SK-N-SH (cell line): Measurements from ENCODE around the gene GULP1. TPM values are rescaled to one million over a fixed set of nuclear protein-coding genes. Genes with fewer than 3 reads are reported as not detected.

Source experiments
- CTCF ChIA-PET: fragments of 300-600, 350-600 bp; formaldehyde crosslinking; extraction: SDS; loops from one replicate; lab custom pipeline; 2021; lab: Yijun Ruan, JAX
- POLR2A ChIA-PET: fragments of 350-600 bp; sonication (Branson Sonifier 250); formaldehyde crosslinking; extraction: SDS; loops from one replicate; lab custom pipeline; 2020; ENCODE audit warnings: antibody characterized with exemption, inconsistent platforms; lab: Yijun Ruan, JAX
- DNase-seq: peaks from one replicate; pipeline ENCODE4 v3.0.0; 2012
- H2AFZ ChIP-seq: fragments of 200-600 bp; sonication (generic); 2 replicates; pipeline ENCODE4 v1.8.1; 2016; ENCODE audit warnings: antibody characterized with exemption, mild to moderate bottlenecking, low read depth
- H3F3A ChIP-seq: fragments of 200-600 bp; sonication (generic); replicated peaks from 2 replicates; pipeline ENCODE3; 2016; ENCODE audit warnings: antibody characterized with exemption, mild to moderate bottlenecking; ENCODE audit not compliant: insufficient read depth
- H3K27ac ChIP-seq, 2 experiments: fragments of 200-500 bp in 1 of 2; fragments of 200-600 bp in 1 of 2; sonication (Bioruptor generic) in 1 of 2; sonication (generic), shearing (Covaris generic) in 1 of 2; 2 replicates each; pipeline versions ENCODE4 v1.5.1 to v1.6.1; 2014 to 2016; ENCODE audit warnings: low read depth in 2 of 2, inconsistent platforms in 1 of 2, low read length in 1 of 2, mild to moderate bottlenecking in 1 of 2, mixed read lengths in 1 of 2
- H3K27me3 ChIP-seq: fragments of 200-600 bp; sonication (generic), shearing (Covaris generic); 2 replicates; pipeline ENCODE4 v1.6.1; 2016; ENCODE audit warnings: mixed run types; ENCODE audit not compliant: insufficient read depth
- H3K36me3 ChIP-seq, 2 experiments: fragments of 200-500 bp in 1 of 2; fragments of 200-600 bp in 1 of 2; sonication (Bioruptor generic) in 1 of 2; sonication (generic) in 1 of 2; replicated peaks in 1 of 2; 2 replicates each; pipeline versions ENCODE3 to v1.5.1; 2014 to 2016; ENCODE audit warnings: low read length in 1 of 2, mild to moderate bottlenecking in 1 of 2; ENCODE audit not compliant: insufficient read depth in 2 of 2, control insufficient read depth in 1 of 2
- H3K4me1 ChIP-seq, 2 experiments: fragments of 200-500 bp in 1 of 2; fragments of 200-600 bp in 1 of 2; sonication (Bioruptor generic) in 1 of 2; sonication (generic), shearing (Covaris generic) in 1 of 2; 2 replicates each; pipeline versions ENCODE4 v1.5.1 to v1.6.1; 2014 to 2016; ENCODE audit warnings: low read depth in 1 of 2, low read length in 1 of 2, mixed run types in 1 of 2; ENCODE audit not compliant: insufficient read depth in 2 of 2, control insufficient read depth in 1 of 2
- H3K4me2 ChIP-seq: fragments of 200-600 bp; sonication (generic), shearing (Covaris generic); 2 replicates; pipeline ENCODE4 v1.6.1; 2017; ENCODE audit warnings: mixed run types
- H3K4me3 ChIP-seq, 2 experiments: fragments of 200-500 bp in 1 of 2; fragments of 200-600 bp in 1 of 2; sonication (Bioruptor generic) in 1 of 2; sonication (generic), shearing (Covaris generic) in 1 of 2; 2 replicates each; pipeline versions ENCODE4 v1.5.1 to v1.8.1; 2014 to 2016; ENCODE audit warnings: low read depth in 2 of 2, inconsistent platforms in 1 of 2, low read length in 1 of 2, mild to moderate bottlenecking in 1 of 2, mixed read lengths in 1 of 2, moderate library complexity in 1 of 2
- H3K79me2 ChIP-seq: fragments of 200-600 bp; sonication (generic); 2 replicates; pipeline ENCODE4 v1.8.1; 2017; ENCODE audit warnings: mild to moderate bottlenecking; ENCODE audit not compliant: insufficient read depth
- H3K9ac ChIP-seq: fragments of 200-600 bp; sonication (generic); 2 replicates; pipeline ENCODE4 v1.6.1; 2017; ENCODE audit warnings: mixed run types
- H3K9me2 ChIP-seq: fragments of 200-600 bp; sonication (generic); 2 replicates; pipeline ENCODE4 v1.6.1; 2017; ENCODE audit warnings: mixed run types
- H3K9me3 ChIP-seq: fragments of 200-600 bp; sonication (generic); 2 replicates; pipeline ENCODE4 v1.6.1; 2017; ENCODE audit warnings: mixed run types, mild to moderate bottlenecking, moderate library complexity
- H4K20me1 ChIP-seq: fragments of 200-600 bp; sonication (generic); 2 replicates; pipeline ENCODE4 v1.6.1; 2017; ENCODE audit warnings: mild to moderate bottlenecking, mixed run types; ENCODE audit not compliant: insufficient read depth
- CHD2 ChIP-seq: fragments of 150-350 bp; IDR thresholded peaks from 2 replicates; pipeline ENCODE4 v1.6.1; 2018; ENCODE audit warnings: low read length; ENCODE audit not compliant: partially characterized antibody
- EZH2phosphoT487 ChIP-seq: fragments of 200-600 bp; sonication (generic); IDR thresholded peaks from 2 replicates; pipeline ENCODE4 v1.6.1; 2017; ENCODE audit warnings: low read depth, mixed run types, mild to moderate bottlenecking, antibody characterized with exemption, moderate library complexity, borderline replicate concordance
- FOSL2 ChIP-seq: IDR thresholded peaks from 2 replicates; pipeline ENCODE4 v1.4.0; 2012; ENCODE audit warnings: low read depth, mild to moderate bottlenecking, moderate library complexity, borderline replicate concordance
- FOXJ3 ChIP-seq: sonication (generic); formaldehyde crosslinking; IDR thresholded peaks from 2 replicates; pipeline ENCODE4 v1.5.1; 2020; ENCODE audit warnings: mild to moderate bottlenecking, missing genetic modification reagents
- FOXM1 ChIP-seq: IDR thresholded peaks from 2 replicates; pipeline ENCODE4 v1.4.0; 2012; ENCODE audit warnings: low read depth, mild to moderate bottlenecking
- JUND ChIP-seq: IDR thresholded peaks from 2 replicates; pipeline ENCODE4 v1.4.0; 2012
- MAX ChIP-seq: IDR thresholded peaks from 2 replicates; pipeline ENCODE4 v1.4.0; 2012; ENCODE audit warnings: low read depth
- MEF2A ChIP-seq: IDR thresholded peaks from 2 replicates; pipeline ENCODE4 v1.4.0; 2012; ENCODE audit warnings: low read depth, borderline replicate concordance
- MXI1 ChIP-seq: IDR thresholded peaks from 2 replicates; pipeline ENCODE4 v1.6.1; 2012; ENCODE audit warnings: mild to moderate bottlenecking, low read depth, low read length, improper control_type of control experiment
- NRF1 ChIP-seq: IDR thresholded peaks from 2 replicates; pipeline ENCODE4 v1.6.1; 2012; ENCODE audit warnings: low read depth, mild to moderate bottlenecking, low read length
- PBX3 ChIP-seq: IDR thresholded peaks from 2 replicates; pipeline ENCODE4; 2012
- POLR2AphosphoS5 ChIP-seq: IDR thresholded peaks from 2 replicates; pipeline ENCODE4 v1.6.1; 2012; ENCODE audit warnings: low read depth, low read length
- RCOR1 ChIP-seq: fragments of 150-350 bp; IDR thresholded peaks from 2 replicates; pipeline ENCODE4 v1.6.1; 2017; ENCODE audit warnings: antibody characterized with exemption, low read length
- REST ChIP-seq: IDR thresholded peaks from 2 replicates; pipeline ENCODE4 v1.6.1; 2012; ENCODE audit warnings: mild to moderate bottlenecking, low read depth, low read length, moderate library complexity
- RFX5 ChIP-seq: IDR thresholded peaks from 2 replicates; pipeline ENCODE4 v1.6.1; 2012; ENCODE audit warnings: mild to moderate bottlenecking, improper control_type of control experiment, low read length
- RXRA ChIP-seq: IDR thresholded peaks from 2 replicates; pipeline ENCODE4 v1.4.0; 2012; ENCODE audit warnings: low read depth, mild to moderate bottlenecking, borderline replicate concordance
- SIN3A ChIP-seq: IDR thresholded peaks from 2 replicates; pipeline ENCODE4 v1.6.1; 2012; ENCODE audit warnings: low read depth, mild to moderate bottlenecking, low read length, moderate library complexity, borderline replicate concordance
- SMC3 ChIP-seq: IDR thresholded peaks from 2 replicates; pipeline ENCODE4 v1.6.1; 2012; ENCODE audit warnings: low read depth, low read length, improper control_type of control experiment
- TAF1 ChIP-seq: IDR thresholded peaks from 2 replicates; pipeline ENCODE4 v1.6.1; 2012; ENCODE audit warnings: low read depth, mild to moderate bottlenecking, low read length, moderate library complexity, borderline replicate concordance
- TCF12 ChIP-seq: IDR thresholded peaks from 2 replicates; pipeline ENCODE4 v1.4.0; 2012
- TEAD4 ChIP-seq: IDR thresholded peaks from 2 replicates; pipeline ENCODE4 v1.4.0; 2012; ENCODE audit warnings: mild to moderate bottlenecking, borderline replicate concordance; ENCODE audit not compliant: insufficient read depth
- USF1 ChIP-seq: IDR thresholded peaks from 2 replicates; pipeline ENCODE4 v1.4.0; 2012; ENCODE audit warnings: low read depth, borderline replicate concordance
- USF2 ChIP-seq: fragments of 150-350 bp; IDR thresholded peaks from 2 replicates; pipeline ENCODE4 v1.6.1; 2017; ENCODE audit warnings: antibody characterized with exemption, low read length, low read depth, borderline replicate concordance
- YY1 ChIP-seq: IDR thresholded peaks from 2 replicates; pipeline ENCODE4 v1.4.0; 2012; ENCODE audit warnings: low read depth, mild to moderate bottlenecking
- WGBS: methylation state at CpG from one replicate; pipeline ENCODE4 v1.1.6; 2017; ENCODE audit warnings: low lambda C conversion rate; 5-methylcytosine and 5-hydroxymethylcytosine counted together
- polyA plus RNA-seq, 3 experiments: library from polyadenylated mRNA; depleted of rRNA; stranded (reverse); fragments of >200 nt; gene quantifications; 2 replicates each; pipeline ENCODE4 v1.2.3, GENCODE V29; 2012

The GULP1 gene
- polyA plus RNA-seq, 1 of the 3 experiments (the other 2 are of a cell fraction): 33.8 TPM

- TF ChIP-seq MXI1 (peak; percentile 44; the same call in 1 of the 2 replicates), PBX3 (no peak; the same call in 1 of the 2 replicates), JUND (no peak), RCOR1 (peak; percentile 67), FOXM1 (no peak), NRF1 (no peak), SIN3A (no peak), YY1 (no peak), USF2 (no peak), FOSL2 (no peak), POLR2AphosphoS5 (no peak), TEAD4 (no peak), MAX (no peak), USF1 (no peak), FOXJ3 (peak; percentile 70; the same call in 1 of the 2 replicates), RXRA (no peak), TCF12 (peak; percentile 45), RFX5 (no peak), SMC3 (no peak), EZH2phosphoT487 (no peak)
- TF ChIP-seq, all 33 proteins: peak for 8
Observed at GRCh38 chr2:188439986-188440385, 148.3 kb downstream of the GULP1 start (continued).

GRCh38 chr2:188440849-188441248 is 149.2 kb downstream of the GULP1 start:
- Histone ChIP-seq H3K27ac (peak overlapping the region in 1 of 2 experiments; percentile 99; a peak in 2 of 4 replicates), H3K36me3 (peaks cover 0 to 7% of the 10 kb centered on the region in 2 experiments), H3K9me3 (no peaks in the 10 kb centered on the region), H2AFZ (no peak overlapping the region), H3K4me2 (no peak overlapping the region), H3K4me3 (no peak overlapping the region), H3K9me2 (no peaks in the 10 kb centered on the region), H4K20me1 (no peaks in the 10 kb centered on the region), H3F3A (peaks cover 4% of the 10 kb centered on the region), H3K27me3 (no peaks in the 10 kb centered on the region), H3K79me2 (peaks cover 7% of the 10 kb centered on the region; the same call in 1 of the 2 replicates), H3K9ac (no peak overlapping the region), H3K4me1 (peaks cover 10 to 30% of the 10 kb centered on the region in 2 experiments; a peak in 3 of 4 replicates)
- 87% methylated on average over 3 of the region's 3 CpGs for WGBS
- no peak for DNase-seq
- ChIA-PET POLR2A (no interaction called here), CTCF (interaction anchor here (1.3 to 2.3 kb wide), 2 partner anchors 25 to 149 kb away, joined by 3 to 8 read pairs; partner anchors contain the start of gene GULP1)
- TF ChIP-seq NRF1 (no peak), CHD2 (no peak), MEF2A (no peak), TAF1 (no peak), REST (no peak), FOXM1 (no peak), PBX3 (no peak), FOXJ3 (no peak), RXRA (no peak), USF1 (no peak)
